ENCODE data around the gene GDF9. TPM values are rescaled to one million over a fixed set of nuclear protein-coding genes. Genes with fewer than 3 reads are reported as not detected.

Gene GDF9
- total RNA-seq, 1 experiment from 2014 or later: 0.13 TPM

GRCh38 chr5:132812781-132813598 lies 53.3 kb downstream of the GDF9 start, which contains the start of gene SOWAHA:
TSS of gene SOWAHA (plus strand) at chr5:132813302. CDS start at chr5:132813622, 320 bp downstream.
- in situ Hi-C loops (cut with HindIII; ENCODE audit: low pct_unique_long_range_greater_than_20kb, low sequenced_read_pairs): no loop called here
- DNase-seq (ENCODE audit: low read depth, low spot score): no peak

- in situ Hi-C loops (cut with HindIII; ENCODE audit: low pct_unique_long_range_greater_than_20kb, low sequenced_read_pairs): no loop called here
- no peak for DNase-seq (ENCODE audit: low read depth, low spot score)
Observed at GRCh38 chr5:132812123-132812765, 54.0 kb downstream of the GDF9 start.

Small RNAs within 50 kb of the gene (small RNA-seq; reads per million reads assigned to genes)
- 0 to 0.33 reads per million in 2 experiments for gene RNA5SP192

Other genes starting within 250 kb of the GDF9 start
- gene IL13, start 208.3 kb downstream of the GDF9 start, total RNA-seq (2014; rRNA removed; shearing (Covaris generic)): not detected in 2 replicates
- gene IL4, start 192.5 kb downstream of the GDF9 start, total RNA-seq (2014; rRNA removed; shearing (Covaris generic)): not detected in 2 replicates
- gene KIF3A, start 128.9 kb downstream of the GDF9 start, total RNA-seq (2014; rRNA removed; shearing (Covaris generic)): 6.7 and 10.9 TPM in 2 replicates
- not detected in 2 replicates for gene CCNI2, start 119.0 kb downstream of the GDF9 start, total RNA-seq (2014; rRNA removed; shearing (Covaris generic))
- gene SEPTIN8, start 89.2 kb downstream of the GDF9 start, total RNA-seq (2014; rRNA removed; shearing (Covaris generic)): 20.4 and 21.4 TPM in 2 replicates
- gene SOWAHA, start 53.2 kb downstream of the GDF9 start, total RNA-seq (2014; rRNA removed; shearing (Covaris generic)): not detected in 2 replicates
- gene SHROOM1, start 35.8 kb downstream of the GDF9 start, total RNA-seq (2014; rRNA removed; shearing (Covaris generic)): 0.53 and 1.1 TPM in 2 replicates
- 261 and 267 TPM in 2 replicates for gene UQCRQ, start 173 bp upstream of the GDF9 start, total RNA-seq (2014; rRNA removed; shearing (Covaris generic))
- 1.1 and 1.9 TPM in 2 replicates for gene LEAP2, start 7.2 kb upstream of the GDF9 start, total RNA-seq (2014; rRNA removed; shearing (Covaris generic))
- gene AFF4, start 97.2 kb upstream of the GDF9 start, total RNA-seq (2014; rRNA removed; shearing (Covaris generic)): 40.5 and 40.8 TPM in 2 replicates
- 18.5 and 20.1 TPM in 2 replicates for gene ZCCHC10, start 160.1 kb upstream of the GDF9 start, total RNA-seq (2014; rRNA removed; shearing (Covaris generic))
- gene HSPA4, start 185.5 kb upstream of the GDF9 start, total RNA-seq (2014; rRNA removed; shearing (Covaris generic)): 315 and 337 TPM in 2 replicates

All from SK-MEL-5 (cell line).